NCI-H2081 (cell line): Measurements from ENCODE around the gene BOD1L1.
A peak's percentile ranks its signal among the peaks of the same experiment; 100 is the strongest.

ENCODE experiments used
- DNase-seq, 2 experiments: peaks; one replicate each; lab custom pipeline; 2025; lab: John Stamatoyannopoulos, UW

The BOD1L1 gene

DNA sequence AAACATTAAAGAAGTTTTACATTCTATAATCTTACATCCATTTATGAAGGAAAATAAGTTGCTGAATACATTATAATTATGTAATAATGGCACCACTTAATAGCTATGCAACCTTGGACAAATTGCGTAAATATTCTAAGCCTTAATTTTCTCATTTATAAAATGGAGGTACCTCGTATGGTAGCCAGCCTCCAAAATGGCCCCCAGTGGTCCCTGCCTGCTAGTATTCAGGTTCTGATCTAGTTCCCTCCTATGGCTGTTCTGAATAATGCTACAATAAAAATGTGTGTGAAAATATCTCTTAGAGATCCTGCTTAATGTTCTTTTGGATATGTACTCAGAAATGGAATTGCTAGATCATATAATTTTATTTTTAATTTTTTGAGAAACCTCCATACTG lies 72.2 kb downstream of the BOD1L1 start:
- no peak for DNase-seq

GRCh38 chr4:13553081-13553480 lies 74.4 kb downstream of the BOD1L1 start:
- no peak for DNase-seq

GRCh38 chr4:13548984-13549546 lies 78.5 kb downstream of the BOD1L1 start:
- DNase-seq: peak; percentile 92

DNA sequence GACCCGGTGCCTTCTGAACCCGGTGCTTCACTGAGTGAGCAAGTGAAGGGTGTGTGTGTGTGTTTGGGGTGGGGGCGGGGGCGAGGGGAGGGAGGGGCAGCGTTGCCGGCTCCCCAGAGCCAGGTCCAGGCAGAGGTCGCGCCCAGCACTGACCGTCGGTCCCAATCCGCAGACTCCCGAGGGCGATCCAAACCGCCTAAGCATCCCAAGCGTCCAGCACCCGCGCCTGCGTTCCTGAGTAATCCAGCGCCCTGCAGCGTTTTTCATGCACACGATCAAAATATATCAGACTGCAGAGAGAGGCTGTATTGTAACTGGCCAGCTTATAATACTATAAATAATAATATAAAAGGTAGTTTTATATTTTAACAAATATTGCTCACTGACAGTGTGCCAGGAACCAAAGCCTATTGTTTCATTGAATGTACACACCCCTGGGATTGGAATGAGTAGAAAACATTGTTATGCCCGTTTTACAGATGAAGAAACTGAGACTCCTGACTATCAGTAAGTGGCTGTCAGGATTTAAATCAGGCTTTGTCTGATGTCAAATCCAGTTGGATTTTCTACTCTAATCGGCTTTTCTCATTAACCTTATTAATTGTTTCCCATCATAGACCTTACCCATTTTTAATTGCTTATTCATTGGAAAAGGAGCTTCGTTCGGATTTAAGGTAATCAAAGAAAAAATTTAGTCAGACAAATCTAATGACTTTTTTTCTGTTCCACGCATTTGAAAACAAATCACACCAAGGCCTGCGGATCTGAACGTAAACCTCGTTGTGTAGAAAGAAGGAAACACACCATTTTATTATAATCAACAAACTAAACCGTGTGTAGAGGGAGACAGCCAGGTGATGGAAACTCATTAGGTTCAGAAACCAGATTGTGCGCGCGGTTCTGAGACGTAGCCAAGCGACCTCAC lies 79.2 kb downstream of the BOD1L1 start:
- peak in 1 of 2 experiments; percentile 36 for DNase-seq

DNA sequence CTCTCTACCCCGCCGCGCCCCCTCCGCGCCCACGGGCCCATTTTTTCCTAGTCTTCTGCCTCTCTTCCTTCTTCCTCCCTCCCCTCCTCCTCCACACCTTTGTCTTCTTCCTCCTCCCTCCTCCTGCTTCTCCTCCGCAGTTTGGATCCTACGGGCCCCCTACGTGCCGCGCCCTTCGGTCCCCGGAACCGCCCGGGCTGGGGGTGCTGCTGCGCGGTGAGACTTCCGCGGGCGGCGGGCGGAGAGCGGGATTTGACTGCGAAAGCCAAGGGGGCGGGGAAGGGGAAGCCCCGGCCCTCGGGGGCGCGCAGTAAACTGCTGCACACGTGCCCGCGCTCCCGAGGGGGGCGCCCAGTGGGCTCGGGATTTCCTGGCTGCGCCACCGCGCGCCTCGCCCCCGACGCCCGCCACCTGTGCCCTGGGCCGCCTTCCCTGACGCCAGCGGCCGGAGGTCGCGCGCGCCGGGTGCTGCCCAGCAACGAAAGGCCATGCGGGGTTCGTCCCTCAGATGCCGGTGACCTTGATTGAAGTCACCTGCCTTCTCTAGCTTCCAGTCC lies 80.0 kb downstream of the BOD1L1 start:
- DNase-seq: peak; percentile 48 to 72

DNA sequence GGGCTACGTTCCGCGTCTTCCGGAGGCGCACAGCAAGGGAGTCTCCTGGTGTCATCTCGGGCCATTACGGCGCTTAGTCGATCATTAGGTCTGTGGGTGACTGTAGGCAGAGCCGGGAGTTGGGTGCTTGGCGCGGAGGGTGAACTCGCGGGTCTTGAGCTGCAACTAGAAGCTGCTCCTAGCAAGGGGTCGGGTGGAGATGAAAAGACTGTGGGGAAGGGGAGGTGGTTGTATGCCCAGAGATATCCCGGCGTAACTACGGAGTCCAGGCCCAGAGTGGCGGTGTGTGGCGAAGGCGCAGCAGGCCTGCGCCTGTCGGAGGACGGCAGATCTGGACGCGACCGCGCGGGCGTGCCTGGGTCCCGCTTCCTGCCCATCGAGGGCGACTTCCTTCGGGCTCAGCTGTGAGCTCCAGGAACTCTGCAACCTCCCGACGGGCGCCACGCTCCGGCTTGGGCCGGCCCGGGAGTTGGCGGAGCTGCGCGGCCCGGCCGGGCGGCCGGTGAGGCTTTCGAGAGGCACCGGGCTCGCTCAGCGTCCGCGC lies 80.5 kb downstream of the BOD1L1 start:
- peak in 1 of 2 experiments; percentile 6 for DNase-seq

DNA sequence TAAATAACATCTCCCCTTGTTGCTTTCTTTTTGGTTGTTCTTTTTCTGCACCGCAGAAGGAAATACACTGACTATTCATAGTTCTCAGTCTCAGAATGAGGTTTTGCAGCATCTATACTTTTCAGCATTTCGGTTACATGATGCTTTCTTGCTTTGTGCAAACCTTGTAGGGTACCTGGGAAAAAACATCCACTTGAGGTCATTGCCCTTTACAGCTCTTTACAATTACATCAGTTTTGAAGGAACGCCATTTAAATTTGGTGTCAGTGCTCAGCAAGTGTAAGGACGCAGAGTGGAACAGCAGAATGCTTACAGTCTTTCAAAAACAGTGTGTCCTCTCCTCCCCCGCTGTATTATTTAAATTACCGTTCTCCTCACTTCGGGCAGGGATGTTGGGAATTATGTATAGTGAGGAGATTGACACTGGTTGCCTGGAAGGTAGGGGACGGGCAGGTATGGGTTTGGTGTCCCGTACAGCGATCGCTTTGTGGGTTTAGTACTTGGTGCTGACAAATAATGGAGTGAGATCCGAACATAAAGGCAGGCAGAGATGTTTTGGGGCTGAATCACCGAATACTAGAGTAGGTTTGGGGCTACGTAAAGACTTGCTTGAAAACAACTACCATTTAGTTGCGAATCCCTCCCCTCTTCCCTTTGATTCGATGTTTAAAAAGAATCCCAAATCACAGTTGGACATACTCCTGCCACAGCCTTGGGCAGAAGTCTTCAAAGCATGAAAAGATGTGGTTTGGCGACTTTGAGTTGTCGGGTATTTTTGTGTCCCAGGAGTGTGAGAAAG lies 81.2 kb downstream of the BOD1L1 start:
- no peak for DNase-seq

DNA sequence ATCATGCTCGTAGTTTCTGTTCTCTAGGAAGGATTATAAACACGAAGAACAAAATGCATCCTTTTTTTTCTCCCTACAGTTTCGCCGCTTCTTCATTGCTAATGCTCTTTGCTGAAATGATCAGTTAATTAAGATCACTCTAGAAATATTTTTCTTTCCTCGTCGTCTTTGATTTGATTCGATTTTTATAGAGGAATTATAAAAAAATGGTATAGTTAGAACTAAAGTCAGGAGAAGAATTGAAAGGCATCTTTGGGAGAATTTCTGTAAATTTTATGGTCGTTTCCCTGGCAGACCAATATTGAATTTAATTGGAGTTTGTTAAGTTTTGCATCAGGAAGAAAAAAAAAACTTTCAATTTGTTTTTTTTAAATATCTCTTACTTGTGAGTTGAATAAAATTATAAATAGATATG lies 82.1 kb downstream of the BOD1L1 start:
- DNase-seq: no peak

DNA sequence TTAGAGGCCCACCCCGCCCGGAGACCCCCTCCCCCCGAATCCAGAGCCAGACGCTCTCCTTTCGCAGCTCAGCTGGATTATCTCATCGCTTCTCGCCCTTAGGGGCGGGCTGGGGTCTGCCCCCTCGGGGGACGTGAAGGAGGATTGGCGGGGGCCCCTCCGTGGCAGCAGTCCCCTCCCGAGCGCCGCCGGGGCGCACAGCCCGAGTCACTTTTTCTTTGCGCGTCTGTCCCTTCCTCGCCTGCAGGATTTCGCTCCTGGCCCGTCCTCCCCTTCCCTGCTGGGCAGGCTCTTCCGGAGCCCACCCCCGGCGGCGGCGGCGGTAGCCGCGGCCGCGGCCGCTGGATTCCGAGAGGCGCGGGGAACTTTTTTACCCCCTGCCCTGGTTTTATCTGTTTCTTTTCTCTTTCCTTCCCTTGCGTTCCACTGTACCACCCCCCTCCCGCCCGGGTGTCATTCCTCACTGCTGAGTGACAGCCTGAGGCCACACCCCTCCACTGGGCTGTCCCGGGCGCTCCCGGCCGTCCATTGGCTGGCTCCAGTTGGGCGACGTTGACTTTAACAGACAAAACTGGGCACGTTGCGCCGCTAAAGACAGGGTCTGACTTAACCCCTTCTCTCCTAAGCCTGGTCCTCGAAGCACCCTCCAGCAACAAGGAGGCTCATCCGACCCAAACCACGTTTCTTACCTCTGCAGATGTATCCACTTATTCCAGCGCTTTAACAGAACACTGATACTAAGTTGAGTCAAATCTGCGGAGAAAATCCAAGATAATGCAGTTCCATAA lies 82.7 kb downstream of the BOD1L1 start:
- peak; percentile 92 to 94 for DNase-seq

- peak; percentile 23 to 34 for DNase-seq
Observed at GRCh38 chr4:13543839-13544605, 83.5 kb downstream of the BOD1L1 start, which contains the start of gene NKX3-2. Gene NKX3-2 (minus strand): TSS chr4:13544508. CDS start chr4:13544414, 94 bp downstream.

- no peak for DNase-seq
Observed at GRCh38 chr4:13543032-13543838, 84.3 kb downstream of the BOD1L1 start.

GRCh38 chr4:13542577-13543031 lies 84.9 kb downstream of the BOD1L1 start:
- no peak for DNase-seq

- no peak for DNase-seq
Observed at GRCh38 chr4:13541720-13542576, 85.6 kb downstream of the BOD1L1 start.

DNA sequence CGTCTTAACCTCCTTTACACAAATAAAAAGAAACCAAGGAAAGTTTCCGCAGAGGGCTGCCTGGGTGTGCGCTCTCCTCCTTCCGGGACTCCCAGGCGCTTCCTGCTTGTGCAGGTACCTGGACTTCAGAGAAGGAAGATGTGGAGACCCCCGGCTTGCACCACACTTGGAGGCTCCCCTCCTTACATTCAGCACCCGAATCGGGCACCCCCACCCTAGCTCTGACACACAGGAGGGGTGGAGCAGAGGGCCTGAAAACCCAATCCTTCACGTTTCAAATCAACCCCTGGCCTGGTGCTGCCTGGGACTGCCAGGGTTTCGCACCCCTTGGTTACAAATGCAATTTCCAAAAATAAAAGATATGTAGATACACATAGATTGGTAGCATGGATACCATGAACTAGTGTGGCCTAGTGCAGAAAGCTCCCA lies 86.3 kb downstream of the BOD1L1 start:
- no peak for DNase-seq

DNA sequence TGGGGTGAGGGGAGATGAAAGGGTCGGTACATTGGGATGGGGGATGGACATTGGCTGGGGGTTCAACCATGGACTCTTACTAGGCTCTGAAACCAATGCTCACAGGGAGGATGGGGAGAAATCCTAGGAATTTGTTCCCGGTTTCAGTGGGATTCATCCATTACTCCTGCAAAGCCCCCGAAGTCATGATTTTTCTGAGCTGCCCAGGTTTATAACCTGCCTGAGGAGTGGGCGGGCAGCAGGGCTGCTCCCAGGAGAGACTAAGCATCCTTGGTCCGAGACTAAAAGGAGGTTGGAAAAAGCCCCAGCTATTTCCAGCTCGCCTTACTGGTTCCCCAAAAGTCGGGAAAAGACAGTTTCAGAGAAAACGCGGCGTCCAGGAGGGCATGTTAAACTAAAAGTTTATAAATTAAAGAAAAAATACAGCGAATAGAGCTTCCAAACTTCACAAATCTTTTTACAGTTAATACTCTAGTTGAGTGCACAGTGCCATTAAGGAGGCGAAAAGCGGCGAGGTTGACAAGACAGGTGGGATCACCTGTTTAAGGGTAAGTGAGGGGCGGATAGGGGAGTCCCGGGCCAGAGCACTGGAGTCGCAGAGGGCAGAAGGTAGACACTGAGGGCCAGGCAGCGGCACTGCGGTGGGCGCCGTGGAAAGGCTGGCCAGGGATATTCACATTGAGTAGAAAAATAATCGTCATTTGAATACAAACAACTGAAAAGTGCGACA lies 86.9 kb downstream of the BOD1L1 start:
- DNase-seq: no peak

DNA sequence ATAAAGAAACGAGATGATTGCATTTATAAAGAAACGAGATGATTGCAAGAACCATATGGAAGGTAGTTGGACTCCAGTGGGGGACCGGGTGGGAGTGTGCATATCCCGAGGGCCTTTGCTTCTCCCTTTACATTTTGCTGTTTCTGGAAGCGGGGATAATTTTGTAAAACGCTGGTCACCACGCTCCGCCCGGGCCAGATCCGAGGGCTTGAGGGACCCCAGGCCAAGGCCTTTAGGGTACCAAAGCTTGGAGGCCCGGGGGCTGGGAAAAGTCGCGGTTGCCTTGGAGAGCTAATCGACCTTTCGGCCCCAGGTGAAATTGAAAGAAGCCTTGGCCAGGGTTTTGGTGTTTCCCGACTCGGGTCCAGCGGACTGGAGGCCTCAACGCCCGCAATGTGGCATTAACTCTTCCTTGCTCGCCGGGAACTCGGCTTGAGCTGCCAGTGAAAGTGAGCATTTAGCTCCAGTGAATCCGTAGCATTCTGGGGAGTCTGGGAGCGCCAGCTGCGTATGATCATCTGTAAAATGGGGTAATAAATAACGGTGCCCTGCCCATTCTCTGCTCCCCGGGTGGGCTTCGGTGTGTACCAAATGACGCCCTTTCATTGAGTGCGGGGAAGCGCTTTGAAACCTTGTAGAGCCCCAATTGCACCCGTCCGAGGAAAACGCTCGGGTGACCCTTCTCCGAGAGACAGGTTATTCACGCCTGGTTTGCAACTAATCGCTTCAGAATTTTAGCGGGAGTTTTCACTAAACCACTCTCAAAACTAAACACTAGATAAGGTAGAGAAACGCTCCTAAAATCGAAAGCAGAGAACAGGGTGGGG lies 87.7 kb downstream of the BOD1L1 start:
- no peak for DNase-seq
